RWPE1 (cell line): ENCODE measurements around the gene TAS1R1.

Experiments used
- CTCF ChIA-PET: fragments of 350-600 bp; sonication (Branson Sonifier 250); formaldehyde crosslinking; extraction: SDS; loops from one replicate; lab custom pipeline; 2021; lab: Yijun Ruan, JAX
- POLR2A ChIA-PET: fragments of 400-600 bp; formaldehyde crosslinking; extraction: SDS; loops from one replicate; lab custom pipeline; 2020; ENCODE audit warnings: antibody characterized with exemption; ENCODE audit not compliant: low non-redundant PET; lab: Yijun Ruan, JAX
- DNase-seq: peaks from one replicate; pipeline ENCODE4 v3.0.0; 2012; ENCODE audit warnings: low spot score
- H3K27ac ChIP-seq: fragments of 450-650 bp; 2 replicates; pipeline ENCODE4 v1.5.1; 2017
- CTCF ChIP-seq: fragments of 450-650 bp; conservative IDR thresholded peaks from 2 replicates; pipeline ENCODE4 v1.5.1; 2017; ENCODE audit warnings: low read depth, mild to moderate bottlenecking

Gene TAS1R1

GRCh38 chr1:6508154-6508815 lies 46.8 kb upstream of the TAS1R1 start:
- POLR2A ChIA-PET: no interaction called here
- H3K27ac ChIP-seq: no peak overlapping the region
- CTCF ChIA-PET: interaction anchor here (0.7 kb wide), 1 partner anchor 85 kb away, joined by 3 read pairs; no protein-coding TSS in a partner anchor
- TF ChIP-seq CTCF: no peak
- no peak for DNase-seq

- DNase-seq: no peak
- POLR2A ChIA-PET: no interaction called here
- no peak overlapping the region for H3K27ac ChIP-seq
- CTCF ChIA-PET: no interaction called here
- TF ChIP-seq CTCF: no peak
Measured at GRCh38 chr1:6508816-6509189, 46.3 kb upstream of the TAS1R1 start.

- DNase-seq: no peak
- no peak for TF ChIP-seq CTCF
- POLR2A ChIA-PET: no interaction called here
- no peak overlapping the region for H3K27ac ChIP-seq
- CTCF ChIA-PET: no interaction called here
Measured at GRCh38 chr1:6509220-6509918, 45.7 kb upstream of the TAS1R1 start.

GRCh38 chr1:6509919-6510291 lies 45.2 kb upstream of the TAS1R1 start:
- ChIA-PET CTCF (no interaction called here), POLR2A (no interaction called here)
- no peak for TF ChIP-seq CTCF
- H3K27ac ChIP-seq: no peak overlapping the region
- no peak for DNase-seq

GRCh38 chr1:6510493-6510892 lies 44.6 kb upstream of the TAS1R1 start:
- POLR2A ChIA-PET: no interaction called here
- no peak for DNase-seq
- CTCF ChIA-PET: no interaction called here
- no peak for TF ChIP-seq CTCF
- H3K27ac ChIP-seq: no peak overlapping the region

- no peak overlapping the region for H3K27ac ChIP-seq
- ChIA-PET CTCF (no interaction called here), POLR2A (no interaction called here)
- no peak for TF ChIP-seq CTCF
- no peak for DNase-seq
Measured at GRCh38 chr1:6511056-6511455, 44.1 kb upstream of the TAS1R1 start.
